Activated CD4-positive, alpha-beta T cell treated with anti-CD3 and anti-CD28 coated beads, Interleukin-2, amount 10 ng/mL, durations not matched to agents 24 days and 14 days (primary cell): Measurements from ENCODE around the gene PRCP. TPM values are rescaled to one million over a fixed set of nuclear protein-coding genes. Genes with fewer than 3 reads are reported as not detected.
"Not testable (repeated sequence)": the region's sequence is repeated elsewhere in the genome, so short reads cannot be mapped to it uniquely, and the experiment has no call there.

ENCODE experiments used
- DNase-seq: peaks from one replicate; pipeline ENCODE4 v3.0.0; 2022
- H3K27ac Mint-ChIP-seq: one replicate; pipeline ENCODE4 v1.8.0; 2022; ENCODE audit warnings: mild to moderate bottlenecking, mixed read lengths
- H3K27me3 Mint-ChIP-seq: one replicate; pipeline ENCODE4 v1.8.0; 2022; ENCODE audit warnings: mixed read lengths
- H3K36me3 Mint-ChIP-seq: one replicate; pipeline ENCODE4 v1.8.0; 2022; ENCODE audit warnings: low read depth, mild to moderate bottlenecking, mixed read lengths
- H3K4me1 Mint-ChIP-seq: one replicate; pipeline ENCODE4 v1.8.0; 2021; ENCODE audit warnings: mixed read lengths
- H3K4me3 Mint-ChIP-seq: one replicate; pipeline ENCODE4 v1.8.0; 2022; ENCODE audit warnings: mild to moderate bottlenecking, moderate library complexity, mixed read lengths
- H3K9me3 Mint-ChIP-seq: one replicate; pipeline ENCODE4 v1.8.0; 2021; ENCODE audit warnings: mixed read lengths
- intact Hi-C: fragments of 100-400 bp; cut with micrococcal nuclease; formaldehyde crosslinking; loops from one replicate; pipeline ENCODE4 v1.15.1; 2023
- total RNA-seq: library from RNA; stranded (reverse); gene quantifications from 2 replicates; pipeline ENCODE4 v1.2.3, GENCODE V29; 2022

PRCP gene
- total RNA-seq, 1 donor from 2014 or later, result 20.6 TPM

GRCh38 chr11:82857145-82857544 lies 43.1 kb downstream of the PRCP start:
- peaks cover 4% of the 10 kb centered on the region for H3K4me1 Mint-ChIP-seq
- no peak overlapping the region for H3K4me3 Mint-ChIP-seq
- no peak for DNase-seq
- peaks cover 6% of the 10 kb centered on the region for H3K27me3 Mint-ChIP-seq
- no peak overlapping the region for H3K27ac Mint-ChIP-seq
- intact Hi-C loops, result no loop called here
- no peaks in the 10 kb centered on the region for H3K9me3 Mint-ChIP-seq
- H3K36me3 Mint-ChIP-seq, result no peaks in the 10 kb centered on the region

- intact Hi-C loops, result no loop called here
- no peaks in the 10 kb centered on the region for H3K27me3 Mint-ChIP-seq
Observed at GRCh38 chr11:82855616-82856015, 44.6 kb downstream of the PRCP start.

GRCh38 chr11:82854916-82855315 lies 45.3 kb downstream of the PRCP start:
- DNase-seq, H3K9me3 Mint-ChIP-seq, H3K36me3 Mint-ChIP-seq, intact Hi-C loops, H3K27ac Mint-ChIP-seq, H3K4me1 Mint-ChIP-seq, H3K4me3 Mint-ChIP-seq, H3K27me3 Mint-ChIP-seq: not testable (repeated sequence)

More at GRCh38 chr11:82855616-82856015, 44.6 kb downstream of the PRCP start:
- Mint-ChIP-seq H3K36me3 (no peaks in the 10 kb centered on the region), H3K27ac (no peak overlapping the region), H3K4me3 (no peak overlapping the region), H3K9me3 (no peaks in the 10 kb centered on the region), H3K4me1 (peaks cover 4% of the 10 kb centered on the region)
- no peak for DNase-seq

- intact Hi-C loops, result no loop called here
- H3K4me1 Mint-ChIP-seq, result peaks cover 4% of the 10 kb centered on the region
- H3K9me3 Mint-ChIP-seq, result no peaks in the 10 kb centered on the region
- H3K36me3 Mint-ChIP-seq, result no peaks in the 10 kb centered on the region
- H3K27ac Mint-ChIP-seq, result no peak overlapping the region
- H3K27me3 Mint-ChIP-seq, result no peaks in the 10 kb centered on the region
- no peak overlapping the region for H3K4me3 Mint-ChIP-seq
- DNase-seq, result no peak
Observed at GRCh38 chr11:82854242-82854641, 46.0 kb downstream of the PRCP start.

- Mint-ChIP-seq H3K27ac (no peak overlapping the region), H3K27me3 (no peaks in the 10 kb centered on the region), H3K4me3 (no peak overlapping the region), H3K36me3 (no peaks in the 10 kb centered on the region), H3K4me1 (peaks cover under 1% of the 10 kb centered on the region), H3K9me3 (no peaks in the 10 kb centered on the region)
- intact Hi-C loops, result no loop called here
- DNase-seq, result no peak
Observed at GRCh38 chr11:82848829-82849228, 51.4 kb downstream of the PRCP start.

- no peak overlapping the region for H3K27ac Mint-ChIP-seq
- no peak overlapping the region for H3K4me3 Mint-ChIP-seq
- DNase-seq, result no peak
Observed at GRCh38 chr11:82845356-82846353, 54.6 kb downstream of the PRCP start.

GRCh38 chr11:82843057-82843795 lies 57.0 kb downstream of the PRCP start:
- Mint-ChIP-seq H3K9me3 (no peaks in the 10 kb centered on the region), H3K4me3 (no peak overlapping the region), H3K36me3 (peaks cover 2% of the 10 kb centered on the region), H3K4me1 (no peaks in the 10 kb centered on the region), H3K27me3 (no peaks in the 10 kb centered on the region), H3K27ac (no peak overlapping the region)
- no peak for DNase-seq
- intact Hi-C loops, result no loop called here

More at GRCh38 chr11:82845356-82846353, 54.6 kb downstream of the PRCP start:
- intact Hi-C loops, result no loop called here
- Mint-ChIP-seq H3K9me3 (no peaks in the 10 kb centered on the region), H3K27me3 (no peaks in the 10 kb centered on the region), H3K4me1 (no peaks in the 10 kb centered on the region), H3K36me3 (no peaks in the 10 kb centered on the region)

GRCh38 chr11:82842019-82842418 lies 58.2 kb downstream of the PRCP start:
- DNase-seq, result no peak
- Mint-ChIP-seq H3K9me3 (no peaks in the 10 kb centered on the region), H3K27me3 (no peaks in the 10 kb centered on the region), H3K36me3 (peaks cover 6% of the 10 kb centered on the region), H3K4me1 (no peaks in the 10 kb centered on the region), H3K27ac (no peak overlapping the region), H3K4me3 (no peak overlapping the region)
- intact Hi-C loops, result no loop called here

GRCh38 chr11:82837650-82838049 lies 62.6 kb downstream of the PRCP start:
- Mint-ChIP-seq H3K27me3 (no peaks in the 10 kb centered on the region), H3K27ac (no peak overlapping the region), H3K36me3 (peaks cover 12% of the 10 kb centered on the region), H3K9me3 (no peaks in the 10 kb centered on the region), H3K4me1 (no peaks in the 10 kb centered on the region), H3K4me3 (no peak overlapping the region)
- intact Hi-C loops, result no loop called here
- no peak for DNase-seq

GRCh38 chr11:82832983-82833382 lies 67.2 kb downstream of the PRCP start:
- Mint-ChIP-seq H3K4me3 (no peak overlapping the region), H3K9me3 (no peaks in the 10 kb centered on the region), H3K36me3 (peaks cover 12% of the 10 kb centered on the region), H3K27me3 (no peaks in the 10 kb centered on the region), H3K4me1 (no peaks in the 10 kb centered on the region), H3K27ac (no peak overlapping the region)
- intact Hi-C loops, result no loop called here
- no peak for DNase-seq

GRCh38 chr11:82831364-82831763 lies 68.9 kb downstream of the PRCP start:
- H3K9me3 Mint-ChIP-seq, result no peaks in the 10 kb centered on the region
- H3K4me1 Mint-ChIP-seq, result no peaks in the 10 kb centered on the region
- intact Hi-C loops, result no loop called here
- H3K4me3 Mint-ChIP-seq, result no peak overlapping the region
- H3K27me3 Mint-ChIP-seq, result no peaks in the 10 kb centered on the region
- H3K27ac Mint-ChIP-seq, result no peak overlapping the region
- DNase-seq, result no peak
- H3K36me3 Mint-ChIP-seq, result peaks cover 8% of the 10 kb centered on the region

GRCh38 chr11:82830746-82831145 lies 69.5 kb downstream of the PRCP start:
- H3K36me3 Mint-ChIP-seq, result peaks cover 6% of the 10 kb centered on the region

GRCh38 chr11:82829101-82829500 lies 71.1 kb downstream of the PRCP start:
- Mint-ChIP-seq H3K36me3 (peaks cover 3% of the 10 kb centered on the region), H3K4me1 (no peaks in the 10 kb centered on the region), H3K4me3 (no peak overlapping the region), H3K27ac (no peak overlapping the region), H3K27me3 (no peaks in the 10 kb centered on the region), H3K9me3 (no peaks in the 10 kb centered on the region)
- DNase-seq, result no peak
- intact Hi-C loops, result no loop called here

More at GRCh38 chr11:82830746-82831145, 69.5 kb downstream of the PRCP start:
- Mint-ChIP-seq H3K4me3 (no peak overlapping the region), H3K9me3 (no peaks in the 10 kb centered on the region), H3K4me1 (no peaks in the 10 kb centered on the region), H3K27me3 (no peaks in the 10 kb centered on the region), H3K27ac (no peak overlapping the region)
- no peak for DNase-seq
- intact Hi-C loops, result no loop called here

- intact Hi-C loops, result no loop called here
- no peaks in the 10 kb centered on the region for H3K27me3 Mint-ChIP-seq
- H3K9me3 Mint-ChIP-seq, result no peaks in the 10 kb centered on the region
- H3K36me3 Mint-ChIP-seq, result peaks cover 5% of the 10 kb centered on the region
- DNase-seq, result no peak
- H3K27ac Mint-ChIP-seq, result no peak overlapping the region
- no peaks in the 10 kb centered on the region for H3K4me1 Mint-ChIP-seq
- no peak overlapping the region for H3K4me3 Mint-ChIP-seq
Observed at GRCh38 chr11:82828472-82828871, 71.8 kb downstream of the PRCP start.
